Endothelial cell of umbilical vein (primary cell): Measurements from ENCODE around the gene CDC5L. TPM values are rescaled to one million over a fixed set of nuclear protein-coding genes. Genes with fewer than 3 reads are reported as not detected.

ENCODE experiments used
- BruUV-seq: library from RNA; stranded (reverse); fragments of 400-500 nt; replicated peaks from 2 replicates; lab custom pipeline; 2021; lab: Mats Ljungman, UMichigan
- CTCF ChIA-PET: fragments of 300-600, 350-600 bp; sonication (Branson Sonifier 250); formaldehyde crosslinking; loops from one replicate; lab custom pipeline; 2021; ENCODE audit warnings: antibody characterized with exemption, inconsistent platforms; lab: Charles Lee
- POLR2A ChIA-PET: fragments of 300-600, 350-600 bp; sonication (Branson Sonifier 250); formaldehyde crosslinking; loops from one replicate; lab custom pipeline; 2021; ENCODE audit warnings: antibody characterized with exemption, inconsistent platforms; lab: Charles Lee
- DNase-seq: peaks from one replicate; pipeline ENCODE4 v3.0.0-alpha.2; 2011; ENCODE audit warnings: low read depth, low spot score
- FAIRE-seq: peaks from 2 replicates; lab custom pipeline; 2011; peaks lifted over from hg19 to GRCh38; lab: Jason Lieb, UNC
- H2AFZ ChIP-seq: 2 replicates; pipeline ENCODE4 v1.6.0; 2012; ENCODE audit warnings: low read depth, low read length, control low read depth, inconsistent platforms
- H3K27ac ChIP-seq: 2 replicates; pipeline ENCODE4 v1.5.1; 2011; ENCODE audit warnings: low read depth, mild to moderate bottlenecking, control low read depth, low read length, moderate library complexity; ENCODE audit not compliant: insufficient read depth
- H3K27me3 ChIP-seq, 2 experiments: 2 replicates each; pipeline versions ENCODE4 v1.6.0 to v1.6.1; 2011; ENCODE audit warnings: low read length in 2 of 2, mixed read lengths in 1 of 2; ENCODE audit not compliant: control insufficient read depth in 2 of 2, insufficient read depth in 2 of 2
- H3K36me3 ChIP-seq, 2 experiments: 2 replicates in 1 of 2; 3 replicates in 1 of 2; pipeline ENCODE4 v1.5.1; 2011; ENCODE audit warnings: low read length in 2 of 2, mild to moderate bottlenecking in 1 of 2, moderate library complexity in 1 of 2; ENCODE audit not compliant: control insufficient read depth in 2 of 2, insufficient read depth in 2 of 2; ENCODE audit errors: extremely low read depth in 1 of 2
- H3K4me1 ChIP-seq: 3 replicates; pipeline ENCODE4 v1.5.1; 2011; ENCODE audit warnings: mild to moderate bottlenecking, low read length; ENCODE audit not compliant: control insufficient read depth, insufficient read depth; ENCODE audit errors: extremely low read depth
- H3K4me2 ChIP-seq: 2 replicates; pipeline ENCODE4 v1.6.1; 2011; ENCODE audit warnings: low read length, control low read depth, mixed read lengths; ENCODE audit not compliant: insufficient read depth
- H3K4me3 ChIP-seq, 3 experiments: fragments of 200-600 bp in 1 of 3; sonication (generic), shearing (Covaris generic) in 1 of 3; replicated peaks in 1 of 3; 2 replicates each; pipeline ENCODE4 v1.5.1; 2011 to 2016; ENCODE audit warnings: control low read depth in 3 of 3, low read length in 3 of 3, mild to moderate bottlenecking in 2 of 3, inconsistent platforms in 1 of 3, low read depth in 1 of 3, moderate library complexity in 1 of 3; ENCODE audit not compliant: insufficient read depth in 1 of 3
- H3K79me2 ChIP-seq: 2 replicates; pipeline ENCODE4 v1.6.0; 2012; ENCODE audit warnings: low read length, inconsistent platforms; ENCODE audit not compliant: control insufficient read depth, insufficient read depth
- H3K9ac ChIP-seq: replicated peaks from 2 replicates; pipeline ENCODE3; 2011; ENCODE audit warnings: low read length, control low read depth; ENCODE audit not compliant: insufficient read depth; ENCODE audit errors: extremely low read depth
- H3K9me1 ChIP-seq: replicated peaks from 3 replicates; pipeline ENCODE4 v1.6.0; 2011; ENCODE audit warnings: mild to moderate bottlenecking, low read length; ENCODE audit not compliant: control insufficient read depth, insufficient read depth; ENCODE audit errors: extremely low read depth
- H3K9me3 ChIP-seq: replicated peaks from 2 replicates; pipeline ENCODE4 v1.5.1; 2012; ENCODE audit warnings: low read length, inconsistent platforms; ENCODE audit not compliant: control insufficient read depth, insufficient read depth
- H4K20me1 ChIP-seq: replicated peaks from 2 replicates; pipeline ENCODE3; 2011; ENCODE audit warnings: mild to moderate bottlenecking, low read length; ENCODE audit not compliant: control insufficient read depth, insufficient read depth; ENCODE audit errors: extremely low read depth
- EZH2 ChIP-seq: IDR thresholded peaks from 2 replicates; pipeline ENCODE4 v1.6.1; 2012; ENCODE audit warnings: borderline replicate concordance, low read depth, mild to moderate bottlenecking, moderate library complexity, low read length, inconsistent platforms; ENCODE audit not compliant: severe bottlenecking
- FOS ChIP-seq: IDR thresholded peaks from 2 replicates; pipeline ENCODE4 v1.6.1; 2011; ENCODE audit warnings: mild to moderate bottlenecking, low read length, moderate library complexity, borderline replicate concordance; ENCODE audit not compliant: insufficient read depth
- GATA2 ChIP-seq: IDR thresholded peaks from 2 replicates; pipeline ENCODE4 v1.7.0; 2011; ENCODE audit warnings: low read depth, mild to moderate bottlenecking, moderate library complexity, mixed read lengths, low read length; ENCODE audit not compliant: insufficient read length, insufficient read depth
- JUN ChIP-seq: IDR thresholded peaks from 2 replicates; pipeline ENCODE4 v1.6.1; 2011; ENCODE audit warnings: borderline replicate concordance, low read depth; ENCODE audit not compliant: insufficient read length, insufficient read depth
- MYC ChIP-seq: IDR thresholded peaks from one replicate; pipeline ENCODE4 v1.6.1; 2011; ENCODE audit warnings: mild to moderate bottlenecking, low read depth, low read length
- POLR2A ChIP-seq: IDR thresholded peaks from 2 replicates; pipeline ENCODE4 v1.6.1; 2012; ENCODE audit warnings: low read depth, mild to moderate bottlenecking, control low read depth, low read length
- POLR2AphosphoS5 ChIP-seq: IDR thresholded peaks from 2 replicates; pipeline ENCODE4 v1.6.1; 2012; ENCODE audit warnings: low read depth, mild to moderate bottlenecking, control low read depth, low read length, moderate library complexity; ENCODE audit not compliant: insufficient read depth
- dilution Hi-C: fragments of 300-500 bp; cut with MboI; formaldehyde crosslinking; loops from one replicate; pipeline ENCODE4 v1.15.0; 2019; ENCODE audit warnings: low sequenced_read_pairs; ENCODE audit not compliant: extremely low pct_ligation_motif_present
- intact Hi-C: fragments of 100-400 bp; cut with micrococcal nuclease; formaldehyde crosslinking; loops from one replicate; pipeline ENCODE4 v1.10.0; 2022
- polyA plus RNA-seq, 4 experiments: library from polyadenylated mRNA; depleted of rRNA in 3 of 4; stranded (reverse) in 3 of 4; unstranded in 1 of 4; fragments of >200 nt; gene quantifications; 2 replicates each; pipeline versions ENCODE4 v1.2.1 to v1.2.3, GENCODE V29; 2011 to 2012; ENCODE audit warnings: missing spikeins in 1 of 4
- total RNA-seq: library from RNA; stranded (reverse); gene quantifications from 2 replicates; pipeline ENCODE4 v1.2.3, GENCODE V29; 2021
- TF ChIP-seq, protein P1 (sequence below), 2 donors: IDR thresholded peaks; 1 replicate in 1 of 2; 2 replicates in 1 of 2; pipeline ENCODE4 v1.5.1; 2011; ENCODE audit warnings: low read length in 2 of 2, mild to moderate bottlenecking in 2 of 2, moderate library complexity in 2 of 2, control low read depth in 1 of 2, inconsistent platforms in 1 of 2, low read depth in 1 of 2; ENCODE audit not compliant: insufficient read depth in 1 of 2; ENCODE audit errors: extremely low read depth in 1 of 2
- TF ChIP-seq, protein P2 (sequence below): IDR thresholded peaks from 2 replicates; pipeline ENCODE4 v1.6.1; 2011; ENCODE audit not compliant: insufficient read depth, insufficient read length

Gene CDC5L
- total and polyA plus RNA-seq, 2 donors (not counting 3 experiments of a cell fraction or from before 2014, with no cell fraction given): 6.9 to 24.6 TPM

DNA sequence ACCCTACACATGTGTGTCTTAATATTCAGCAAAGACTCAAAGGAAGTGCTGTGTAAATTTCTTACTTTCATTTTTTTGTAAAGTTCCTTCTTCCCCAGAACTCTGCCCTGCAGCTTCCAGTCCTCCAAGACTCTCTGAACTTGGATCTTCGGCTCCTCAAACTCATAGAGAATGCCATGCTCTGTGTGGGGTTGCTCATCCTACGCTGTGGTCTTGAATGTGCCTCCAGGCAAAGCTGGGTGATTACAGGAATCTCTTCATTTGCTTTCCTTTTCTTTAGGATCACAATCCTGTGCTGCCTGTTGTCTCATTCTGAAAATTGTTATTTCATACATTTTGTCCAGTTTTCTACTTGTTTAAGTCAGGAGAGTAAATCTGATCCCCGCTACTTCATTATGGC lies 14.5 kb upstream of the CDC5L start:
- intact Hi-C loops (no loop called here), dilution Hi-C loops (no loop called here)
- DNase-seq (no peak), FAIRE-seq (no peak)
- Histone ChIP-seq H2AFZ (no peak overlapping the region), H3K36me3 (no peaks in the 10 kb centered on the region), H3K4me3 (no peak overlapping the region), H3K27ac (no peak overlapping the region), H3K79me2 (no peaks in the 10 kb centered on the region), H3K4me1 (peaks cover 7% of the 10 kb centered on the region), H3K9me1 (no peaks in the 10 kb centered on the region), H4K20me1 (no peaks in the 10 kb centered on the region), H3K9me3 (no peaks in the 10 kb centered on the region), H3K4me2 (no peak overlapping the region), H3K27me3 (peaks cover 0 to 16% of the 10 kb centered on the region in 2 experiments), H3K9ac (no peak overlapping the region)
- no TSS peak for BruUV-seq
- TF ChIP-seq FOS: no peak
- TF ChIP-seq, protein P1, sequence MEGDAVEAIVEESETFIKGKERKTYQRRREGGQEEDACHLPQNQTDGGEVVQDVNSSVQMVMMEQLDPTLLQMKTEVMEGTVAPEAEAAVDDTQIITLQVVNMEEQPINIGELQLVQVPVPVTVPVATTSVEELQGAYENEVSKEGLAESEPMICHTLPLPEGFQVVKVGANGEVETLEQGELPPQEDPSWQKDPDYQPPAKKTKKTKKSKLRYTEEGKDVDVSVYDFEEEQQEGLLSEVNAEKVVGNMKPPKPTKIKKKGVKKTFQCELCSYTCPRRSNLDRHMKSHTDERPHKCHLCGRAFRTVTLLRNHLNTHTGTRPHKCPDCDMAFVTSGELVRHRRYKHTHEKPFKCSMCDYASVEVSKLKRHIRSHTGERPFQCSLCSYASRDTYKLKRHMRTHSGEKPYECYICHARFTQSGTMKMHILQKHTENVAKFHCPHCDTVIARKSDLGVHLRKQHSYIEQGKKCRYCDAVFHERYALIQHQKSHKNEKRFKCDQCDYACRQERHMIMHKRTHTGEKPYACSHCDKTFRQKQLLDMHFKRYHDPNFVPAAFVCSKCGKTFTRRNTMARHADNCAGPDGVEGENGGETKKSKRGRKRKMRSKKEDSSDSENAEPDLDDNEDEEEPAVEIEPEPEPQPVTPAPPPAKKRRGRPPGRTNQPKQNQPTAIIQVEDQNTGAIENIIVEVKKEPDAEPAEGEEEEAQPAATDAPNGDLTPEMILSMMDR (IDR thresholded peaks at IDR 0.05; ENCODE audit: extremely low read depth in 1 of 2, insufficient read depth in 1 of 2, low read depth in 1 of 2, low read length in 2 of 2): no peak
- TF ChIP-seq EZH2: no peak
- TF ChIP-seq, protein P2, sequence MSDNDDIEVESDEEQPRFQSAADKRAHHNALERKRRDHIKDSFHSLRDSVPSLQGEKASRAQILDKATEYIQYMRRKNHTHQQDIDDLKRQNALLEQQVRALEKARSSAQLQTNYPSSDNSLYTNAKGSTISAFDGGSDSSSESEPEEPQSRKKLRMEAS: no peak
- no peak for TF ChIP-seq POLR2A
- TF ChIP-seq MYC: no peak
- no peak for TF ChIP-seq GATA2
- no peak for TF ChIP-seq JUN
- no peak for TF ChIP-seq POLR2AphosphoS5
- CTCF ChIA-PET: no interaction called here
- POLR2A ChIA-PET: no interaction called here
